HK-2 (cell line): Measurements from ENCODE around the gene SUMO3.
"Not testable (repeated sequence)": the region's sequence is repeated elsewhere in the genome, so short reads cannot be mapped to it uniquely, and the experiment has no call there.

Experiments
- DNase-seq: peaks from one replicate; pipeline ENCODE4 v3.0.0-alpha.2; 2018; ENCODE audit not compliant: unreplicated experiment

SUMO3 gene

DNA sequence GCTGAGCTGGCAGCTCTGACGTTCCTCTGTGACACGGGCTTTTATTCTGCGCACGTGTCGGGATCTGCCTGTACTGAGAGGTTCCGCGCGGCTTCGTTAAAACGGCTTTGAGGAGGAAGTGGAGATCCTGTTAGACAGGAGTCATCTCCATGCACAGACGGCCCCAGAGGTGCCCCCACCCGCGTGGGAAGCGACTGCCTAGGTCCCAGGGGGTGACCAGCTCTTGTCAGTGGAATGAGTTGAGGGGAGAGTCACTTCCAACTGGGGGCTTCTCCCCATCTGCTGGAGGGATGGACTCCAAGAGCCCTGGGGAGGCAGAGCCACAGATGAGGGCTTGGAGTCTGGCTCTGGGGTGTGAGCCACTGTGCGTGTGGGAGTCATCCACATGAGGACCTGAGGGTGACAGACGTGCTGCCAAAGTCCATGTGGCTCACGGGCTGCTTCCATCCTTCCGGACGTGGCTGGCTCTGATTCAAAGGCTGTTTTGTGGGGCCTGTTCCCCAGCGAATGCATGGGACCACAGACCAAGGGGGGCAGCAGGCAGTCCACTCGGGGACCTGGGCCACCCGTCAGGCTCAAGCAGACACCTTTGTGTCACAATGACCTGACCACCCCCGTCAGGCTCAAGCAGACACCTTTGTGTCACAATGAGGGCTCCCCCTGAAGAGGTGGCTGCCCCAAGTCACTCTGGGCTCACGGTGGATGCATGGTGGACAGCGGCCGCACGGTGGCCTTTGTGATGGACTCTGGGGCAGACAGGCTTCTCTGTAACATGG lies 28.8 kb upstream of the SUMO3 start:
- DNase-seq = peak; percentile 16

DNA sequence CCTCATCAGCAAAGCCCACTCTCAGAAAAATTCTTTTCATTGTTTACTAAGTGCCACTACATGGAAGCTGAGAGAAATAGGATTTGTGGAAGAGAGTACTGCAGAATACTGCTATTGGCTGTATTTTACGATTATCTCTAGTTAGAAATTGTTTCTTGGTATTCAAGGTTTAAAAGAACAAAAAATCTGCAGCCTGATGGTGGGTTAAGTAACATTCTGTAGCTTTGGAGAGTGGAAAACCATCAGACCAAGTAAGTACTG lies 28.3 kb upstream of the SUMO3 start:
- no peak for DNase-seq

DNA sequence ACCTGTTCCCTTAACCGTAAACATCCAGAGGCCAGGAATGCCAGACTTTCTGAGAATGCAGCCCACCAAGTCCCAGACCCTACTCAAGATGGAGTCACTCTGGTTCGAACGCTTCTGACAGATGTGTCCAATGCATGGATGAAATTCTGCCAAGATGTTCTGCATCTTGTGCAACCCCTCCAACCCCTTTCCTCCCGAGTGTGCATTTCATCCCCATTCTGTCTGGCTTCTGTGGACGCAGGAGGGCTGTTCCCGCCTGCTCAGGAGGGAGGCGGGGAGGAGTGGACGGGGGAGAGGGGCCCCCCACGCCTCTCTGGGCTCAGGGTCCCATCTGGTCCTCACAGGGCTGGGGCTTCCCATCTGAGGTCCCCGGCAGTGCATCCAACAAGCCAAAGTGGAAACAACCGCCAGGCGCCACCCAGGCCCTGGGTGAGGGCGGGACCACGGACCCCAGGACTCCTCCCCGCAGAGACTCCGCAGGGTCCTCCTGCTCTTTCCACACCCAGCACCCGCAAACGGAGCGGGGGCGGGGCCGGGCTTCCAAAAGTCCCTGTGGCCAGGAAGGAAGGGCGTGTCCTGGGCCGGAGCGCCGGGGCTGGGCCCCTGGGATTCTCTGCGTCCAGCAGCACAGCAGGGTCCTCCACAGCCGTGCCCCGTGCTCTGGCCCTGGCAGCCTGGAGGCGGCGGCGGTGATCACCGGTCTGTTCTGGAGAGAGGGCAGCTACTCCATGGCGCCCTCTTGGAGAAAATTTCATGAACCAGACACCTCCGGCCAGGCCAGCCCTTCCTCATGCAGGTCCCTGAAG lies 27.8 kb upstream of the SUMO3 start:
- peak; percentile 51 for DNase-seq

DNA sequence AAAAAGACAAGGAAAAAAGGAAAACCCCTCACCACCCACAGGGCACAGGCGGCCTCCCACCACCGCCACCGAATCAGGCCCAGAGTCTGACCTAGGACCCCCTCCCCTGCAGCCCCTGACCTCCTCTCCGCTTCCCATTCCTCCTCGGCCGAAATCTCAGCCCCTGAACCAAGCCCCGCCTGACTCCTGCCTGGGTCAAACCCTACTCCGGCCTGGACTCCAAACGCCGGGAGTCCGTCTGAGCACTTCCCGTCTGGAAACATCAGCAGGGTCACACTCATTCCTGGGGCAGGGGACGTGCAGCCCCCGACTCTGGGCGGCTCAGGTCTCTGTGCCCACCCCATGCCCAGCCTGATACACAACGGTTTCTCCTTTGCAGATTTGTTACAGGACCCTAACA lies 26.4 kb upstream of the SUMO3 start:
- DNase-seq = no peak

DNA sequence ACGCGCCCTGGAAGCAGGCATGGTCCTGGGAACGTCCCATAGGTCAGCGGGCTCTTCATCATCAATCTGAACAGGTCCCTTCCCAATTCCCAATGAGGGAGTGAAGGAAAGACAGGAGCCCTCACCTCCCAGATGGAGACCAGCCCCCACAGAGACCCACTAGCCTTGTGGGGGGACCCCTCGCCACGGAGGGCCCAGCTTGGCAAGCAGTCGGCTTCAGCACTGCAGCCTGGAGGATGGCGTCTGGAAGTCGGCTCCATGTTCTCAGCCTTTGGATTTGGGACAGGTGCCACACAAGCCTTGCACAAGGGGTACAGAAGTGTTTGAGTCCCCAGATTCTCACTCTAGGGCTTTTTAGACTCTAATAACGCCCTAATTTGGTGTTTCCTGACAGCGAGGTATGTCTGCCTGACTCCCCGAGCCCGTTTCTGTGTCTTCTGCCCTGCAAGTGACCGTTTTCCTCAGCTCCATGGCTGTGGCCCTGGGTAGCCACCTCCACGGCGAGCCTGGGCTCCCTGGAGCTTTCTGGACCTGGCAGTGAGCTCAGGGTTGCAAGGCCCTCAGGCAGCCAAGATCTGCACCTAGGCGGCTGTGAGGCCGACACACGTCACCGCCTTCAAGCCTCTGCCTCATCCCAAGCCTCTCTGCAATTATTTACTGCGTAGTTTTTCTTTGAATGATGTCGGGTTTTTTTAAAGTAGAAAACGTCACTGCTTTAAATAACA lies 25.0 kb upstream of the SUMO3 start:
- DNase-seq = no peak

DNA sequence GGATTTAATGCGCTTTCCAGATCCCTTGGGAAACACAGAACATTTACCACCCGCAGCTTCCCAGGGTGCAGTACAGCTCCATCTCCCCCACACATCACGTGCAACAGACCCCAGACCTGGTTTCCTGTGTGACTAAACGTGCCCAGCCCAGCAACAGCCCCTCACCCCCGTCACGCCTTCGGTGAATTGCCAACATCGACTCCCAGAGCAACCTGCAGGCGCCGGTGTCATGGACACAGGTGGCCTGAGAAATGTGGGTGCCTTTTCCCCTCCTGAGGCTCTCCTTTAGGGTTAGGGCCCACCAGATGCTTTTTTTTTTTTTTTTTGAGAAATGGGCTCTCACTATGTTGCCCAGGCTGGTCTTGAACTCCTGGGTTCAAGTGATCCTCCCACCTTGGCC lies 24.2 kb upstream of the SUMO3 start:
- DNase-seq = no peak

DNA sequence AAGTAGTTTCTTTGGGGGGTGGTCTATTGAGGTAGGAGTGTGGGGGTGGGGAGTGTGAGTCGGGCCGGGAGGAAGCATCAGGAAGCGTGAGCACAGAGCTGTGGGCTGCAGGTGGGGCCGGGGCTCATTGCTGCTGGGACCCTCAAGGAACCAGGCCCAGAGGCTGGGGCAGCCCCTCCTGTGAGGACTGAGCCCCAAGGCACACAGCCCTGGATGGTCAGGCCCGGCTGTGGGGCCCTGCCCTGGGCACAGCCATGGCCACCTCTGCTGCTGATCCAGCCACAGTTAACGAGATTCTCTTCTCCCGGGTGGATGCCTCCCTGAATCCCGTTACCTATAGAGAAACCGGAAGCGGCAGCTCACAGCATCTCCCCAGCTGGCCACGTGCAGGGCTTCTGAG lies 22.9 kb upstream of the SUMO3 start:
- no peak for DNase-seq

DNA sequence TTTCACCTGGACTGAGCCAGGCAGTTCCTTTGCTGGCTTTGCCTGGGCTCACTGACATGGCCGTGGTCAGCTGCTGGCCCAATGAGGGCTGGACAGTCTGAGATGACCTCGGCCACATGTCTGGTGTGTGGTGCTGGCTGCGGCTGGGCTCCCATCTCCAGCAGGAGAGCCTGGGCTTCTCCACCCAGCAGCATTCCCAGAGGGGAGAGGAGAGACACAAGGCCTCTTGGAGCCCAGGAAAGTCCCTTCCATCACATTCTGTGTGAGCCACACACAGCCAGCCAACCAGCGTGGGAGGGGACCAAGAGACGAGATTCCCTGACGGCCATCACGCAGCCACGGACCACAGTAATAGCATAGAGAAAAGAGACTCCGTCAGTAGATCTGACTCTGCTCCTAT lies 21.1 kb upstream of the SUMO3 start:
- no peak for DNase-seq

DNA sequence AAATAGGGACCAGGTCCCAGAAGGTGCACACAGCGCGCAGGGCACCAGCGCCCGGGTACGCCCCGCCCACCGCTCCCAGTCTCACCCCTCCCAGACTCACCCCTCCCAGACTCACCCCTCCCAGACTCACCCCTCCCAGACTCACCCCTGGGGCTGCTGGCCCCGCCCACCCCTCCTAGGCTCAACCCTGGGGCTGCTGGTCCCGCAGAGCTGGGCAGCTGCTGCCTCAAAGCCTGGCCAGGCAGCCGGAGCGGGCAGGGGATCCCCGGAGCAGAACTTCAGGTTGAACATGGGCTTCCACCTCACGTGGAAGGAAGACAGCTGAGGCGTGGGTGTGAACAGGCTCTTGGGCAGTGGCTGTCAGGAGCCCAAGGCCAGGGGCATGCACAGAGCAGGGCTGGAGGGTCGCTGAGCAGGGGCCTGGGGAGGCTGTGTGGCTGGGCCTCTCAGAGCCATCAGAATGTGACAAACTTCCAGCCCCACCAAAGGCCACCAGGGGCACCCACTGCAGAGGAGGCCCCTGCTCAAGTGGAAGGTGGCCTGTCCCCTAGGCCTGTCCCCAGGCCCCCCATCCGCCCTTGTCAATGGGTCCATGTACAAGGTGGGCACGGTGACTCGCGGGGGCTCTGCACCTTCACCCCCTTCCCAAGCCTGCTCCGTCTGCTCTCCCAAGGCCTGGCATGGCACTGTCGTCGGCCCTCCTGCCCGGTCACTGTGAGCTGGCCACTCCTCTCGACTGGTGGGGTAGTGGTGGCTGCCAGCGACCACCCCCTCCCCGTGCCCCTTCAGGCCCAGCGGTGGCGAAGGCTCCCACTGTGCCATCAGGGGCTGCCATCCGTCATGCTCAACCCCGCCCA lies 20.4 kb upstream of the SUMO3 start:
- DNase-seq = no peak

DNA sequence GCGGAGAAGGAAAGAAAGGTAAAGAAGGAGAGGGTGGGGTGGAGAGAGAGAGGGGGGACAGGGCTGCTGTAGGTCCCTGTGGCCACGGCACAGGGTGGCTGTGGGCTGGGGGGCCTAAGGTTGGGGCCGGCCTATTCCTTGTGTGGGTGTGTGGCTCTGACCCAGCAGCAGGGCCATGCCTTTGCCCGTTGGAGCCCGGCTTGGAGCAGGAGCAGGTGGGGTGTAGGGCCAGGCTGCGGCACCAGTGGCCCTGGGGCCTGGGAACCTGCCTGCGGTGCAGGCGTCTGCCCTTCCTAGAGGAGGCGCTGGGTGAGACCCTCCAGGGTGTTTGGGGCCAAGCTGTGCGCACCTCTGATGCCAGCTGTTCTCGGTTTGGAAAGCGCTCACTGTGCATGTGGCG lies 19.7 kb upstream of the SUMO3 start:
- no peak for DNase-seq

DNA sequence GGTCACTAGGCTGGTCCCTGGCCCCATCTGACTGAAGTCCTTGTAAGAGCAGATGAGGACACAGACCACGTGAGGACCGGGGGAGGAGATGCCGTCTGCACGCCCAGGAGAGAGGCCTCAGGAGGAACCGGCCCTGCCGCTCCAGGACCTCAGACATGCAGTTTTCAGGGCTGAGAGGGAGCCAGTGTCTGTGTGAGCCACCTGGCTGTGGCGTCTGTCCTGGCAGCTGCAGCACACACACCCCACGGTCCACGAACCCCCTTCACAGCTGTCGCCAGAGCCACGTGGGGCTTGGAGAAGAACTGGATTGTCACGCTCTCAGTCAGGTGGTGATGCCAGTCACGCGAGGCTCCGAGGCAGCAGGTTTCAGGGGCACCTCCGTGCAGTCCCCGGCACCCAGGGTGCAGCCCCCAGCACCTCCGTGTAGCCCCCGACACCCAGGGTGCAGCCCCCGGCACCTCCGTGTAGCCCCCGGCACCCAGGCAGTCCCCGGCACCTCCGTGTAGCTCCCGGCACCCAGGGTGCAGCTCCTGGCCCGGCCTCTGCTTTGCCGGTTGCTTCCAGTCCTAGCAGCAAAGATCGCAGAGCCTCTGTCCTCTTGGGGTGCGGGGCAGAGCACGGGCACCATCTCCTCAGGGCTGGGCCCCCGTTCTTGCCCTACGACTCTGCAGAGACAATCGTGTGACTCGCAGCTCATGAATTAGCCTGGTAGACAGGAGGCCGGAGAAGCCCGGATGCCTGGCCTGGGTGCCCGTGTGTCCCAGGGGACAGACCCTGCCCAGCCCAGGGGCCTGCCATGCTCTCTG lies 19.0 kb upstream of the SUMO3 start:
- DNase-seq = peak; percentile 13

DNA sequence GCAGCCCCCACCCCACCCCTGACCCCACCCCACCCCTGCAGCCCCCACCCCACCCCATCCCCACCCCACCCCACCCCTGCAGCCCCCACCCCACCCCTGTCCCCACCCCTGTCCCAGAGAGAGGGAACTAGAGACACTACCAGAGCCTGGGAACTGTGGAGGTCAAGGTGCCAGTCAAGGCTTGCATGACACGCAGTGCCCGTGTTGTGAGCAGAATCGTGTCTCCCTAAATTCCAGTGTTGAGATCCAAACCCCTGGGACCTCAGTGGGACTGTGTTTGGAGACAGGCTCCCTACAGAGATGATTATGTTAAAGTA lies 18.4 kb upstream of the SUMO3 start:
- DNase-seq = no peak

DNA sequence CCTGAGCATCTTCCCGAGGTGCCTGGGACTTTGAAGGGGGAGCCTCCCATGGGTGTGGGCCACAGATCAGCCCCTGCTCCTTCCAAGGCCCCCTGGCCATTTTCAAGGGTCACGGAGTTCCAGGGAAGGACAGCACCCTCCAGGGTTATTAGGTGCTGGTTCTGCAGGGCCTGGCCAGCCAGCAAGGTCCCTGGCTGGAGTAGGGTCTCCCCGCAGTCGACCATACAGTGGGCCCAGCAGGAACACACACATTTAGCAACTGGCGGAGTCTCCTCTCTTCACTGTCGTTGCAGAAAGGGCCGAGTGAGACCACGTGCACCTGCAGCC lies 17.7 kb upstream of the SUMO3 start:
- no peak for DNase-seq

DNA sequence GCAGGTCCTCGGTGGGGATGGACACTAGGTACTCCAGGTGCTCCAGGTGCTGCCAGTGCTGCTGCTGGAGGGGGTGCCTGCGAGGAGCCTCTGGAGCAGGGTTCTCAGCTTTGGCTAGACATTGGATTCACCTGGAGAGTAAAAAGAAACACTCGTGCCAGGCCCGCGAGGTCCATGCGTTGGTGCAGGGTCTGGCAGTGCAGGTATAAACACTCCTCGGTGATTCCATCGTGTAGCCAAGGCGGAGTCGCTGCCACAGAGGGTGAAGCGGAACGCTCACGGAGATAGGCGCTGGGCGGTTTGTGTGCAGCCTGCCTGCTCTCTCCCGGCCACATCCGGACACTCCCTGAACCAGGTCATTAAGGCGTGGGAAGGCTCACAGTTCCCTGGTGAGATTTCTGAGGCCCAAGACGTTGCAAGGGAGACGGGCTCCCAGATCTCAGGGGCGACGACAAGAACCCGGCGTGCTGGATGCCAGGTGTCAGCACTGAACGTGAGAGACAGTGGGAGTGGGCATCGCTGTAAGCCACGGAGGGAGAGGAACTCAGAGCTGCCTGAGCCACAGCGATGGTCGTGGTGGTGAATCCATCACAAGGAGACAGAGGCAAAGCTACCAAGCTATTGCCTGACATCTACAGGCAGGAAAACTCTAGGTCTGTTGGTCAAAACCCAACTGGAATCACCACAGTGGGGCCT lies 17.2 kb upstream of the SUMO3 start:
- no peak for DNase-seq

DNA sequence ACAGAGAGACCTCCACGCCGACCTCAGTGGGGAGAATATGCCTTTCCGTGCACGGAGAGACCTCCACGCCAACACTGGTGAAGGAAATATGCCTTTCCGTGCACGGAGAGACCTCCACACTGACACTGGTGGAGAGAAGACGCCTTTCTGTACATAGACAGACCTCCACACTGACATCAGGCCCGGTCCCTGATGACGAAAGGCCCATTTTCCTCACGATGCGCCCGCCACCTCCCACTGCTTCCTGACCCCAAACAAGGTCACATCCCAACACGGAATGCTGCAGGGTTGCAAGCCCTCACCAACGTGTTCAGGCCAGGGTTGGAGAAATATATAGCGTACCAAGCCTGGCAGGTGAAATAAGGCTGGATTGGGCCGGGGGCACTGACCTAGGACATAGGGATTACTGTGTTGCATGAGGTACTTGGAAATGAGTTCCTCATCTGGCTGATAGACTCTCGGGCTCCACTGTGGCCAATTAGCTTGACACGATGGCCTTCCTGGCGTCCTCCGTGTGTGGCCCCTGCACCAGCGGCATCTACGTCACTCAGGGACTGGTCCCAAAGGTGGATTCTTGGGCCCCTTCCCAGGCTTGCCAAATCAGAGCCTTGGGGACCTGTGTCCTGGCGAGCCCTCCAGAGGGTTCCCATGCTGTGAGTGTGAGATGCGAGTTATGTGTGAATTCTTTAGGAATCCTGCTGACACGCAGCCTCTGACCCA lies 16.5 kb upstream of the SUMO3 start:
- no peak for DNase-seq

DNA sequence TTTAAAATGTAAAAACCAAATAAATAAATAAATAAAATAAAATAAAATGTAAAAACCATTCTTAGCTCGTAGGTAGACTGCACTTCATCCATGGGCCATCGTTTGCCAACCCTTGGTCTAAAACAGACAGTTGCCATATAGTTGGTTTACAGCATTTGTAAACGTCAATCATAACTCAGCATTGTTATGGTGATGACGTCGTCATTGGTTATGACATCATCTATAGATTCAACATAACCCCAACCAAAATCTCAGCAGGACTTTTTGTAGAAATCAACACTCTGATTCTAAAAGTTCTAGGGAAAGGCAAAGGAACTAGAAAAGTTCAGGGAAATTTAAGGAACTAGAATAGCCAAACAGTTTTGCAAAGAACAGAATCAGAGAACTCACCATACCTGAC lies 15.8 kb upstream of the SUMO3 start:
- DNase-seq = no peak

DNA sequence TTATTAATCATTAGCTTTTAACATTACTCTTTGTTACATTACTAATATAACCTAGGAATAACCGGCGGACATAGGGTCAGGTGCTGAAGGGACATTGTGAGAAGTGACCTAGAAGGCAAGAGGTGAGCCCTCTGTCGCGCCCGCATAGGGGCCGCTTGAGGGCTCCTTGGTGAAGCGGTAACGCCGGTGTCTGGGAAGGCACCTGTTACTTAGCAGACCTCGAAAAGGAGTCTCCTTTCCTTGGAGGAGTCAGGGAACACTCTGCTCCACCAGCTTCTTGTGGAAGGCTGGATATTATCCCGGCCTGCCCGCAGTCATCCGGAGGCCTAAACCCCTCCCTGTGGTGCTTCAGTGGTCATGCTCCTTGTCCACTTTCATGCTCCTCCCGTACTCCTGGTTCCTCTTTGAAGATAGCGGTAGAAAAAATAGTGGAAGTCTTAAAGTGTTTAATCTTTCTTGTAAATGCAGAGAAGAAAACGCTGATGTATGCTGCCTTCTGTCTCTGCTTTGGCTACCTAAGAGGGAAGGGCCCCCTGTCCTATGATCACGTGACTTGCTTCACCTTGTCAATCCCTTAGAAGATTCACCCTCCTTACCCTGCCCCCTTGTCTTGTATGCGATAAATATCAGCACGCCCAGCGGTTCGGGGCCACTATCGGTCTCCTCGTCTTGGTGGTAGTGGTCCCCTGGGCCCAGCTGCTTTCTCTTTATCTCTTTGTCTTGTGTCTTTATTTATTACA lies 14.8 kb upstream of the SUMO3 start:
- not testable (repeated sequence) for DNase-seq

DNA sequence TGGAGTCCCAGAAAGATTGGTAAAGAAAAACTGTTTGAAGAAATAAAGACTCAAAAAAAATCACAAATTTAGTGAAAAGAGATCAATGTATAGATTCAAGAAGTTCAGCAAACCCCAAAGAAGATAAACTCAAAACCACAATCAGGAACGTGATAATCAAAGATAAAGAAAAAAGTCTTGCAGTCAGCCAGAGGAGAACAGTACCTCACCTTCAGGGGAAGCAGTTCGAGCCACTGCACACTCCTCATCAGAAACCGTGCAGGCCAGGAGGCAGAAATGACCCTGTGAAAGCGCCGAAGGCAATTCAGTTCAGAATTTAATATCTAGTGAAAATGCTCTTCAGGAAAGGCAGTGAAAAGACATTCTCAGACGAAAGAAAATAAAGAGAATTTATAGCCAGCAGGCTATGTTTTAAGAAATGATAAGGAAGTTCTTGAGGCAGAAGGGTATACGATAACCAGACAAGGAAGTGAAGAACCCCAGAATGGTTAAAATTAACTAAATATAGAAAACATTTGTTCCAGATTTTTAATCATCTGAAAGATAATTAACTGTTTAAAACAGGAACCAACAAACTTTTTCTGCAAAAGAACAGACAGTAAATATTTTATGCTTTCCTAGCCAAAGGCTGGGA lies 13.5 kb upstream of the SUMO3 start:
- DNase-seq = no peak

DNA sequence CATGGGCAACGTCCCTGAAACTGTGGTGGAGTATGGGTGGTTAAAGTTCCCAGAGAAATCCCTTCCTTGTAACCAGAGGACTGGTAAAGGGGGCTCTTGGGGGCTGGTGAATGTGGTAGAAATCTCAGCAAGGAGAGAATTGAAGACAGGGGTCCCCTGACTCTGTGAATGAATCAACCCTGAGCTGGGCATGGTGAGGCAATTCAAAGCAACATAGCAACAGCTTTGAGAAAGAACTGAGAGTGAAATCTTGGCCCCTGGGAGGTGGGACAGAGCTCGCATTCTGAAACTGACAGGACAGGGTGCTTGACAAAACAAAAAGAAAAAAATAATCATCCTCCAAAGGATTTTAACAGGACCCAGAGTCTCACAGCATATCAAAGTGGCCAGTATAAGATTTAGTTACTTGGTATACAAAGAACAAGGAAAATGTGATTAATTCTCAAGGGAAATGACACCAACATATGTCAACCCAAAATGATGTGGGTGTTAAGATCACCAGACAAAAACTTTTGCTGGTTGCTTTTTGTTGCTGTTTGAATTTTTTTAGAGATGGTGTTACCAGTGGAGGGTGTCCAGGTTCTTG lies 11.7 kb upstream of the SUMO3 start:
- no peak for DNase-seq
